SK-N-SH treated with all-trans-retinoic acid at 6 μM for 48 hours (cell line): ENCODE measurements around the gene G3BP1.

Source experiments
- ATAC-seq: fragments of 200-7000 bp; cut with Tn5 transposase; 3 replicates; pipeline ENCODE4 v1.9.1; 2020; ENCODE audit warnings: mild to moderate bottlenecking, moderate library complexity
- ARNTL ChIP-seq: fragments of 450-650 bp; formaldehyde crosslinking; IDR thresholded peaks from 2 replicates; pipeline ENCODE4 v1.5.0; 2020; ENCODE audit warnings: low read depth, mild to moderate bottlenecking, moderate library complexity, borderline replicate concordance
- BACH2 ChIP-seq: fragments of 250-450 bp; sonication (Bioruptor Pico); IDR thresholded peaks from 2 replicates; pipeline ENCODE4 v1.9.0; 2021; ENCODE audit warnings: mild to moderate bottlenecking, borderline replicate concordance
- CREB5 ChIP-seq: fragments of 250-450 bp; sonication (Bioruptor Pico); IDR thresholded peaks from 2 replicates; pipeline ENCODE4 v1.5.1; 2020; ENCODE audit warnings: low read depth, mild to moderate bottlenecking, moderate library complexity
- GLIS3 ChIP-seq: fragments of 250-450 bp; sonication (Bioruptor Pico); IDR thresholded peaks from 2 replicates; pipeline ENCODE4 v1.5.0; 2020; ENCODE audit warnings: mild to moderate bottlenecking, moderate library complexity
- ISL1 ChIP-seq: fragments of 250-450 bp; sonication (Bioruptor Pico); IDR thresholded peaks from 2 replicates; pipeline ENCODE4 v2.1.2; 2022; ENCODE audit warnings: mild to moderate bottlenecking, moderate library complexity
- OSR1 ChIP-seq: fragments of 250-450 bp; sonication (Bioruptor Pico); IDR thresholded peaks from 2 replicates; pipeline ENCODE4 v1.8.0; 2022; ENCODE audit warnings: moderate library complexity, mild to moderate bottlenecking, inconsistent platforms
- PPARA ChIP-seq: fragments of 250-450 bp; sonication (Bioruptor Pico); IDR thresholded peaks from 2 replicates; pipeline ENCODE4 v1.5.0; 2020; ENCODE audit warnings: mild to moderate bottlenecking, borderline replicate concordance
- RARB ChIP-seq: fragments of 250-450 bp; sonication (Bioruptor Pico); IDR thresholded peaks from 2 replicates; pipeline ENCODE4 v1.8.0; 2021; ENCODE audit warnings: mild to moderate bottlenecking, moderate library complexity
- SNAI2 ChIP-seq: fragments of 250-450 bp; sonication (Bioruptor Pico); IDR thresholded peaks from 2 replicates; pipeline ENCODE4 v1.5.0; 2020; ENCODE audit warnings: mild to moderate bottlenecking, moderate library complexity
- TCF4 ChIP-seq: fragments of 250-450 bp; sonication (Bioruptor Pico); IDR thresholded peaks from 2 replicates; pipeline ENCODE4 v1.8.0; 2021; ENCODE audit warnings: mild to moderate bottlenecking, moderate library complexity, borderline replicate concordance
- TOX ChIP-seq: fragments of 250-450 bp; sonication (Bioruptor Pico); IDR thresholded peaks from 2 replicates; pipeline ENCODE4 v1.8.0; 2021; ENCODE audit warnings: mild to moderate bottlenecking, moderate library complexity, borderline replicate concordance
- ZC3H10 ChIP-seq: fragments of 250-450 bp; sonication (Bioruptor Pico); IDR thresholded peaks from 2 replicates; pipeline ENCODE4 v1.5.1; 2021; ENCODE audit warnings: mild to moderate bottlenecking, moderate library complexity
- ZFP3 ChIP-seq: fragments of 250-450 bp; sonication (Bioruptor Pico); IDR thresholded peaks from 2 replicates; pipeline ENCODE4 v1.5.0; 2020; ENCODE audit warnings: mild to moderate bottlenecking, moderate library complexity
- ZFP30 ChIP-seq: fragments of 450-650 bp; formaldehyde crosslinking; IDR thresholded peaks from 2 replicates; pipeline ENCODE4 v1.5.0; 2022; ENCODE audit warnings: mild to moderate bottlenecking, moderate library complexity
- ZNF8 ChIP-seq: fragments of 450-650 bp; formaldehyde crosslinking; IDR thresholded peaks from 2 replicates; pipeline ENCODE4 v1.5.0; 2020; ENCODE audit warnings: mild to moderate bottlenecking, moderate library complexity
- TF ChIP-seq, protein P1 (sequence below): fragments of 250-450 bp; sonication (Bioruptor Pico); IDR thresholded peaks from 2 replicates; pipeline ENCODE4 v1.8.0; 2021; ENCODE audit warnings: low read depth, mild to moderate bottlenecking, moderate library complexity, borderline replicate concordance
- TF ChIP-seq, protein P2 (sequence below): fragments of 250-450 bp; sonication (Bioruptor Pico); IDR thresholded peaks from 2 replicates; pipeline ENCODE4 v1.8.0; 2020; ENCODE audit warnings: mild to moderate bottlenecking, moderate library complexity, borderline replicate concordance
- TF ChIP-seq, protein P3 (sequence below): fragments of 250-450 bp; sonication (Bioruptor Pico); IDR thresholded peaks from 2 replicates; pipeline ENCODE4 v1.5.0; 2020; ENCODE audit warnings: mild to moderate bottlenecking, moderate library complexity
- TF ChIP-seq, protein P4 (sequence below): fragments of 250-450 bp; sonication (Bioruptor Pico); IDR thresholded peaks from 2 replicates; pipeline ENCODE4 v1.5.1; 2021; ENCODE audit warnings: mild to moderate bottlenecking, moderate library complexity

Gene G3BP1

GRCh38 chr5:151733358-151734063, 38.2 kb upstream of the G3BP1 start (continued):
- TF ChIP-seq, protein P1, sequence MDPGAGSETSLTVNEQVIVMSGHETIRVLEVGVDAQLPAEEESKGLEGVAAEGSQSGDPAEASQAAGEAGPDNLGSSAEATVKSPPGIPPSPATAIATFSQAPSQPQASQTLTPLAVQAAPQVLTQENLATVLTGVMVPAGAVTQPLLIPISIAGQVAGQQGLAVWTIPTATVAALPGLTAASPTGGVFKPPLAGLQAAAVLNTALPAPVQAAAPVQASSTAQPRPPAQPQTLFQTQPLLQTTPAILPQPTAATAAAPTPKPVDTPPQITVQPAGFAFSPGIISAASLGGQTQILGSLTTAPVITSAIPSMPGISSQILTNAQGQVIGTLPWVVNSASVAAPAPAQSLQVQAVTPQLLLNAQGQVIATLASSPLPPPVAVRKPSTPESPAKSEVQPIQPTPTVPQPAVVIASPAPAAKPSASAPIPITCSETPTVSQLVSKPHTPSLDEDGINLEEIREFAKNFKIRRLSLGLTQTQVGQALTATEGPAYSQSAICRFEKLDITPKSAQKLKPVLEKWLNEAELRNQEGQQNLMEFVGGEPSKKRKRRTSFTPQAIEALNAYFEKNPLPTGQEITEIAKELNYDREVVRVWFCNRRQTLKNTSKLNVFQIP (CRISPR knock-in tag) = no peak
- TF ChIP-seq, protein P2, sequence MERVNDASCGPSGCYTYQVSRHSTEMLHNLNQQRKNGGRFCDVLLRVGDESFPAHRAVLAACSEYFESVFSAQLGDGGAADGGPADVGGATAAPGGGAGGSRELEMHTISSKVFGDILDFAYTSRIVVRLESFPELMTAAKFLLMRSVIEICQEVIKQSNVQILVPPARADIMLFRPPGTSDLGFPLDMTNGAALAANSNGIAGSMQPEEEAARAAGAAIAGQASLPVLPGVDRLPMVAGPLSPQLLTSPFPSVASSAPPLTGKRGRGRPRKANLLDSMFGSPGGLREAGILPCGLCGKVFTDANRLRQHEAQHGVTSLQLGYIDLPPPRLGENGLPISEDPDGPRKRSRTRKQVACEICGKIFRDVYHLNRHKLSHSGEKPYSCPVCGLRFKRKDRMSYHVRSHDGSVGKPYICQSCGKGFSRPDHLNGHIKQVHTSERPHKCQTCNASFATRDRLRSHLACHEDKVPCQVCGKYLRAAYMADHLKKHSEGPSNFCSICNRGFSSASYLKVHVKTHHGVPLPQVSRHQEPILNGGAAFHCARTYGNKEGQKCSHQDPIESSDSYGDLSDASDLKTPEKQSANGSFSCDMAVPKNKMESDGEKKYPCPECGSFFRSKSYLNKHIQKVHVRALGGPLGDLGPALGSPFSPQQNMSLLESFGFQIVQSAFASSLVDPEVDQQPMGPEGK = no peak
- TF ChIP-seq ZFP3 = no peak

DNA sequence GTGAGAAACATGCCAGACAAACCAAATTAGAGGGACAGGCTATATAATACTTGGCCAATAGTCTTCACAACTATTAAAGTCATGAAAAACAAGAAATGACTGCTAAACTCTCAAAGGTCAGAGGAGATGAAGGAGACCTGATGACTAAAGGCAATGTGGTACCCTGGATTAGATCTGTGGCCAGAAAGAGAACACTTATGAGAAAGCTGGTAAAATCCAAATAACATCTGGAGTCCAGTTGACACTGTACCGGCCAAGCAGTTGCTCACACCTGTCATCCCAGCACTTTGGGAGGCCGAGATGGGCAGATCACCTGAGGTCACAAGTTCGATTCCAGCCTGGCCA, 37.7 kb upstream of the G3BP1 start:
- no peak; the same call in 2 of the 3 replicates for ATAC-seq
- TF ChIP-seq ZC3H10 (CRISPR knock-in tag) (no peak), ARNTL (CRISPR knock-in tag) (no peak), TOX (CRISPR knock-in tag) (no peak), PPARA (CRISPR knock-in tag) (no peak), SNAI2 (CRISPR knock-in tag) (no peak), ISL1 (CRISPR knock-in tag) (no peak)

DNA sequence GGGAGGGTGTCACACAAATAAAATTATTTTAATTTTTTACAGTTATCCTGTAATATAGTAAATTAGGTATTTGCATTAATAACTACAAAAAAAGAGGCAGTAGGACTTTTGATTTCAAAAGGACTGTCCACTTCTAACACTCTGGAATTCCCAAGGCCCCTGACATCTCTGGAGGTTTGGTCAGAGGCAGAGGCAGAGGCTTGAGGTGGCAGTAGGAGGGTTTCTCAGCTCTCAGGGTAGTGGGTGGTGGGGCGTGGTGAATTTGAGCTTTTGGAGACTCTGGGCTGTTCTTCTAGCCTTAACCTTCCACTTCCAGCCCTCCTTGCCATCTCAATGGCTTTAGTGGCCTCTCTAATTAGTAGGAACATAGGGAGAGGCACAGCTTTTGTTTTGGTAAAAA, 36.1 kb upstream of the G3BP1 start:
- ATAC-seq = no peak
- TF ChIP-seq, protein P2 = no peak
- TF ChIP-seq PPARA (CRISPR knock-in tag) (no peak), ZNF8 (CRISPR knock-in tag) (no peak), TCF4 (CRISPR knock-in tag) (no peak), ZFP30 (no peak), OSR1 (CRISPR knock-in tag) (no peak)
- TF ChIP-seq, protein P1 (CRISPR knock-in tag) = no peak
- TF ChIP-seq, protein P3, sequence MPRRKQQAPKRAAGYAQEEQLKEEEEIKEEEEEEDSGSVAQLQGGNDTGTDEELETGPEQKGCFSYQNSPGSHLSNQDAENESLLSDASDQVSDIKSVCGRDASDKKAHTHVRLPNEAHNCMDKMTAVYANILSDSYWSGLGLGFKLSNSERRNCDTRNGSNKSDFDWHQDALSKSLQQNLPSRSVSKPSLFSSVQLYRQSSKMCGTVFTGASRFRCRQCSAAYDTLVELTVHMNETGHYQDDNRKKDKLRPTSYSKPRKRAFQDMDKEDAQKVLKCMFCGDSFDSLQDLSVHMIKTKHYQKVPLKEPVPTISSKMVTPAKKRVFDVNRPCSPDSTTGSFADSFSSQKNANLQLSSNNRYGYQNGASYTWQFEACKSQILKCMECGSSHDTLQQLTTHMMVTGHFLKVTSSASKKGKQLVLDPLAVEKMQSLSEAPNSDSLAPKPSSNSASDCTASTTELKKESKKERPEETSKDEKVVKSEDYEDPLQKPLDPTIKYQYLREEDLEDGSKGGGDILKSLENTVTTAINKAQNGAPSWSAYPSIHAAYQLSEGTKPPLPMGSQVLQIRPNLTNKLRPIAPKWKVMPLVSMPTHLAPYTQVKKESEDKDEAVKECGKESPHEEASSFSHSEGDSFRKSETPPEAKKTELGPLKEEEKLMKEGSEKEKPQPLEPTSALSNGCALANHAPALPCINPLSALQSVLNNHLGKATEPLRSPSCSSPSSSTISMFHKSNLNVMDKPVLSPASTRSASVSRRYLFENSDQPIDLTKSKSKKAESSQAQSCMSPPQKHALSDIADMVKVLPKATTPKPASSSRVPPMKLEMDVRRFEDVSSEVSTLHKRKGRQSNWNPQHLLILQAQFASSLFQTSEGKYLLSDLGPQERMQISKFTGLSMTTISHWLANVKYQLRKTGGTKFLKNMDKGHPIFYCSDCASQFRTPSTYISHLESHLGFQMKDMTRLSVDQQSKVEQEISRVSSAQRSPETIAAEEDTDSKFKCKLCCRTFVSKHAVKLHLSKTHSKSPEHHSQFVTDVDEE = no peak

DNA sequence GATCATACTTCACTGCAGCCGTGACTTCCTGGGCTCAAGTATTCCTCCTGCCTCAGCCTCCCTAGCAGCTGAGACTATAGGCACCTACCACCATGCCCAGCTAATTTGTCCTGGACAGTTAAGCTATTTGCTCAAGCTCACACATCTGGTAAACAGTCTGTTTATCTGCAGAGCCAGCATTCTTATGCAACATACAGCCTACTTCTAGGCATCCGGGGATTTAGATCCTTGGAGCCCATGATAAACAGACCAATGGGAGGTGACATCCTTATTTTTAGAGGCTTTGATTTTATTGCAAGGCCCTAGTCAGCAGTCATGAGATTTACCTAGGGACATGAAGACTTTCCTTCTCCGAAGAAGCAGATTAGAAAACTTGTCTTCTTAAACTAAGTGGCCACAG, 34.3 kb upstream of the G3BP1 start:
- no peak for ATAC-seq
- TF ChIP-seq, protein P1 (CRISPR knock-in tag) = no peak
- no peak for TF ChIP-seq GLIS3
- no peak for TF ChIP-seq ISL1 (CRISPR knock-in tag)
- no peak for TF ChIP-seq BACH2 (CRISPR knock-in tag)
- TF ChIP-seq TCF4 (CRISPR knock-in tag) = no peak
- TF ChIP-seq ZC3H10 (CRISPR knock-in tag) = no peak
- TF ChIP-seq, protein P4, sequence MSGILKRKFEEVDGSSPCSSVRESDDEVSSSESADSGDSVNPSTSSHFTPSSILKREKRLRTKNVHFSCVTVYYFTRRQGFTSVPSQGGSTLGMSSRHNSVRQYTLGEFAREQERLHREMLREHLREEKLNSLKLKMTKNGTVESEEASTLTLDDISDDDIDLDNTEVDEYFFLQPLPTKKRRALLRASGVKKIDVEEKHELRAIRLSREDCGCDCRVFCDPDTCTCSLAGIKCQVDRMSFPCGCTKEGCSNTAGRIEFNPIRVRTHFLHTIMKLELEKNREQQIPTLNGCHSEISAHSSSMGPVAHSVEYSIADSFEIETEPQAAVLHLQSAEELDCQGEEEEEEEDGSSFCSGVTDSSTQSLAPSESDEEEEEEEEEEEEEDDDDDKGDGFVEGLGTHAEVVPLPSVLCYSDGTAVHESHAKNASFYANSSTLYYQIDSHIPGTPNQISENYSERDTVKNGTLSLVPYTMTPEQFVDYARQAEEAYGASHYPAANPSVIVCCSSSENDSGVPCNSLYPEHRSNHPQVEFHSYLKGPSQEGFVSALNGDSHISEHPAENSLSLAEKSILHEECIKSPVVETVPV (CRISPR knock-in tag) = no peak
- no peak for TF ChIP-seq CREB5
- no peak for TF ChIP-seq RARB (CRISPR knock-in tag)
- TF ChIP-seq ZFP30 = no peak
- no peak for TF ChIP-seq PPARA (CRISPR knock-in tag)
